NOMO-1 treated with DMSO at 0.1 percent for 48 hours (cell line): ENCODE measurements around the gene SEMA6A.

Experiments used
- DNase-seq: peaks from one replicate; lab custom pipeline; 2025; ENCODE audit not compliant: unreplicated experiment; lab: John Stamatoyannopoulos, UW

The SEMA6A gene

GRCh38 chr5:116442095-116442534 is 132.5 kb downstream of the SEMA6A start:
- no peak for DNase-seq

GRCh38 chr5:116441223-116441622 is 133.4 kb downstream of the SEMA6A start:
- DNase-seq: no peak

GRCh38 chr5:116440457-116441001 is 134.1 kb downstream of the SEMA6A start:
- no peak for DNase-seq

GRCh38 chr5:116439905-116440304 is 134.7 kb downstream of the SEMA6A start:
- DNase-seq: no peak

- DNase-seq: no peak
Measured at GRCh38 chr5:116438979-116439554, 135.6 kb downstream of the SEMA6A start.

- DNase-seq: no peak
Measured at GRCh38 chr5:116437922-116438578, 136.6 kb downstream of the SEMA6A start.

- DNase-seq: no peak
Measured at GRCh38 chr5:116437351-116437705, 137.3 kb downstream of the SEMA6A start.

- DNase-seq: no peak
Measured at GRCh38 chr5:116436674-116437350, 137.8 kb downstream of the SEMA6A start.

- DNase-seq: no peak
Measured at GRCh38 chr5:116428966-116429365, 145.7 kb downstream of the SEMA6A start.

GRCh38 chr5:116428413-116428812 is 146.2 kb downstream of the SEMA6A start:
- DNase-seq: no peak

GRCh38 chr5:116424951-116425350 is 149.7 kb downstream of the SEMA6A start:
- no peak for DNase-seq

GRCh38 chr5:116424258-116424615 is 150.4 kb downstream of the SEMA6A start:
- no peak for DNase-seq

- no peak for DNase-seq
Measured at GRCh38 chr5:116423587-116424257, 150.9 kb downstream of the SEMA6A start.

- DNase-seq: no peak
Measured at GRCh38 chr5:116423141-116423540, 151.5 kb downstream of the SEMA6A start.

- no peak for DNase-seq
Measured at GRCh38 chr5:116421080-116421629, 153.5 kb downstream of the SEMA6A start.

GRCh38 chr5:116420540-116420939 is 154.1 kb downstream of the SEMA6A start:
- no peak for DNase-seq

- DNase-seq: no peak
Measured at GRCh38 chr5:116419258-116419657, 155.4 kb downstream of the SEMA6A start.

GRCh38 chr5:116418774-116419173 is 155.8 kb downstream of the SEMA6A start:
- DNase-seq: no peak

- DNase-seq: no peak
Measured at GRCh38 chr5:116418016-116418415, 156.6 kb downstream of the SEMA6A start.

GRCh38 chr5:116415989-116416388 is 158.6 kb downstream of the SEMA6A start:
- DNase-seq: no peak

- no peak for DNase-seq
Measured at GRCh38 chr5:116415182-116415581, 159.4 kb downstream of the SEMA6A start.
